Activated T-cell treated with anti-CD3 and anti-CD28 coated beads, Interleukin-2, amount 50 U/mL, for 72 hours (primary cell): ENCODE results near the gene IL17B. TPM values are rescaled to one million over a fixed set of nuclear protein-coding genes. Genes with fewer than 3 reads are reported as not detected.

ENCODE experiments used
- ATAC-seq, 2 donors: fragments of 150-1000 bp; cut with Tn5 transposase; replicated peaks in 1 of 2; 2 replicates each; pipeline ENCODE4 v1.10.0; 2021; ENCODE audit warnings: moderate library complexity in 2 of 2, mild to moderate bottlenecking in 1 of 2
- DNase-seq, 2 donors: peaks; one replicate each; pipeline ENCODE4 v3.0.0; 2021 to 2022; ENCODE audit warnings: mixed read lengths in 1 of 2
- H3K27ac Mint-ChIP-seq: one replicate; pipeline ENCODE4 v1.8.0; 2022; ENCODE audit warnings: mild to moderate bottlenecking, moderate library complexity, mixed read lengths
- H3K27me3 Mint-ChIP-seq: one replicate; pipeline ENCODE4 v1.8.0; 2022; ENCODE audit warnings: low read depth, mixed read lengths
- H3K36me3 Mint-ChIP-seq, 2 donors: one replicate each; pipeline ENCODE4 v1.8.0; 2022; ENCODE audit warnings: mixed read lengths in 2 of 2, mild to moderate bottlenecking in 1 of 2; ENCODE audit not compliant: insufficient read depth in 2 of 2
- H3K4me1 Mint-ChIP-seq: one replicate; pipeline ENCODE4 v1.8.0; 2022; ENCODE audit warnings: low read depth, mixed read lengths
- H3K4me3 Mint-ChIP-seq, 2 donors: one replicate each; pipeline ENCODE4 v1.8.0; 2022; ENCODE audit warnings: mild to moderate bottlenecking in 2 of 2, mixed read lengths in 2 of 2, moderate library complexity in 2 of 2
- H3K9me3 Mint-ChIP-seq, 2 donors: one replicate each; pipeline ENCODE4 v1.8.0; 2022; ENCODE audit warnings: mixed read lengths in 2 of 2
- total RNA-seq, 2 donors: library from RNA; stranded (reverse); gene quantifications; one replicate each; pipeline ENCODE4 v1.2.3, GENCODE V29; 2022

IL17B gene
- total RNA-seq, 2 donors from 2014 or later: not detected

- no peak for DNase-seq
- no peaks in the 10 kb centered on the region for H3K27me3 Mint-ChIP-seq
- no peaks in the 10 kb centered on the region for H3K9me3 Mint-ChIP-seq
- no peak overlapping the region for H3K4me3 Mint-ChIP-seq
- no peaks in the 10 kb centered on the region for H3K36me3 Mint-ChIP-seq
- H3K27ac Mint-ChIP-seq: no peak overlapping the region
- ATAC-seq: no peak
- H3K4me1 Mint-ChIP-seq: peaks cover 4% of the 10 kb centered on the region
Measured at GRCh38 chr5:149419859-149420544, 40.9 kb upstream of the IL17B start.

DNA sequence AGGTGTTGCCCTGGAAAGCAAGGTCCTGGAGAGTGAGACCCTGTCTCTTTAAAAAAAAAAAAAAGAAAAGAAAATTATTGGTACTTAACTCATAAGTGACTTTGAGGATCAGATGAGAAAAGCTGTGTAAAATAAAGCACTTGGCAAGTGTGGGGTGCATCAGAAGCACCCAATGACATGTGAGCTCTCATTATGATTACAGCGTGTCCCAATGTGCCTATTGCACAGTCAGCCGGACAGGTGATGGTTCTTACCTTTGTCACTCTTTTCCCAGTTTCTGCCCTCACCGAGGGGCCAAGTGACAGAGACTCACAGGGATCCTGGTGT lies 40.4 kb upstream of the IL17B start:
- Mint-ChIP-seq H3K36me3 (no peaks in the 10 kb centered on the region), H3K27ac (no peak overlapping the region), H3K9me3 (no peaks in the 10 kb centered on the region), H3K4me1 (peaks cover 4% of the 10 kb centered on the region), H3K27me3 (no peaks in the 10 kb centered on the region), H3K4me3 (no peak overlapping the region)
- DNase-seq (no peak), ATAC-seq (no peak)

- no peaks in the 10 kb centered on the region for H3K36me3 Mint-ChIP-seq
- H3K4me3 Mint-ChIP-seq: no peak overlapping the region
- no peak overlapping the region for H3K27ac Mint-ChIP-seq
- ATAC-seq (no peak), DNase-seq (no peak)
- no peaks in the 10 kb centered on the region for H3K27me3 Mint-ChIP-seq
- no peaks in the 10 kb centered on the region for H3K9me3 Mint-ChIP-seq
- H3K4me1 Mint-ChIP-seq: peaks cover 4% of the 10 kb centered on the region
Measured at GRCh38 chr5:149418910-149419531, 39.9 kb upstream of the IL17B start.

GRCh38 chr5:149417711-149418368 lies 38.7 kb upstream of the IL17B start:
- Mint-ChIP-seq H3K4me3 (no peak overlapping the region), H3K27me3 (no peaks in the 10 kb centered on the region)
- DNase-seq: no peak

GRCh38 chr5:149416987-149417710 lies 38.1 kb upstream of the IL17B start:
- Mint-ChIP-seq H3K27me3 (no peaks in the 10 kb centered on the region), H3K9me3 (no peaks in the 10 kb centered on the region), H3K4me1 (peaks cover 3% of the 10 kb centered on the region), H3K36me3 (no peaks in the 10 kb centered on the region), H3K27ac (no peak overlapping the region), H3K4me3 (no peak overlapping the region)
- no peak for DNase-seq
- ATAC-seq: no peak

More at GRCh38 chr5:149417711-149418368, 38.7 kb upstream of the IL17B start:
- no peak for ATAC-seq
- no peaks in the 10 kb centered on the region for H3K36me3 Mint-ChIP-seq
- H3K27ac Mint-ChIP-seq: no peak overlapping the region
- peaks cover 4% of the 10 kb centered on the region for H3K4me1 Mint-ChIP-seq
- no peaks in the 10 kb centered on the region for H3K9me3 Mint-ChIP-seq

DNA sequence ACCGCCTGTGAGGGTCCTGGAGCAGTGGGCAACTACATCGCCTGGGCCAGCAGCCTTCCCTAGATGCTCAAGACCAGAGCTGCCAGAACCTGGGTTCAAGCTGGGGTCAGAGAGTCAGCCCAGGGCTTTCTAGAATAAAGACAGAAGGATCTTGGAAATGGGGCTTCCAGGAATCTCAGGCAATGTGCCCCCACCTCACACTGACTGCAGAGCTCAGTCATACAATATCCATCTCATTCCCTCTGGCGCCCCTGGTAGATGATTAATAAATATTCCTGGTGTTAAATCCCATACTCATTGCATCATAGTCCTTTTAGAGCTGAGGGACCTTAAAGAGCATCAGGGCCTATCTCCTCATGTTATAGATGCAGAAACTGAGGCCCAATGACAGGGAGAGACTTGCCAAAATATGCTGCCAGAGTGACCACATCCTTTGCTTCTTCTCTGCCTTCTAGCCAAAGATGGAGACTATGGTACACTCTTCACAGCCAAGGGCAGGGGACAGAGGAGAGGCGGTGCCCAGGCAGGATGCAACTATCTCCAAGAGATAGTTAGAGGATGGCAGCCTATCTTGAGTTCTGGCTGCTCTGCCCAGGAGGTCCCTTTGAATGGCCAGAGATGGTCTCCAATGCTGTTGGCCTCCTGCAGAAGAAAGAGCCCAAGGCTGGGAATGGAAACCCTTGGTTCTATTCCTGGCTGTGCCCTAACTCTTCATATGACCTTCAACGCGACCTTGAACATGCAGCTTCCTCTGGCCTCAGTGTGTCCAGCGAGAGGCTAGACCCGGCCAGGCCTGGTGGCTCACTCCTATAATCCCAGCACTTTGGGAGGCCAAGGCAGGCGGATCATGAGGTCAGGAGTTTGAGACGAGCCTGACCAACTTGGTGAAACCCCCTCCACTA lies 36.2 kb upstream of the IL17B start:
- no peak for ATAC-seq
- Mint-ChIP-seq H3K36me3 (no peaks in the 10 kb centered on the region), H3K9me3 (no peaks in the 10 kb centered on the region), H3K27me3 (no peaks in the 10 kb centered on the region), H3K27ac (no peak overlapping the region), H3K4me3 (no peak overlapping the region), H3K4me1 (no peaks in the 10 kb centered on the region)
- no peak for DNase-seq

GRCh38 chr5:149414405-149415065 lies 35.4 kb upstream of the IL17B start:
- Mint-ChIP-seq H3K9me3 (no peaks in the 10 kb centered on the region), H3K27ac (no peak overlapping the region), H3K4me3 (no peak overlapping the region), H3K27me3 (no peaks in the 10 kb centered on the region), H3K36me3 (no peaks in the 10 kb centered on the region), H3K4me1 (no peaks in the 10 kb centered on the region)
- DNase-seq: no peak
- ATAC-seq: no peak

GRCh38 chr5:149413477-149414210 lies 34.6 kb upstream of the IL17B start:
- ATAC-seq: no peak
- Mint-ChIP-seq H3K27me3 (no peaks in the 10 kb centered on the region), H3K4me3 (no peak overlapping the region), H3K4me1 (no peaks in the 10 kb centered on the region), H3K27ac (no peak overlapping the region), H3K36me3 (no peaks in the 10 kb centered on the region), H3K9me3 (no peaks in the 10 kb centered on the region)
- DNase-seq: no peak

DNA sequence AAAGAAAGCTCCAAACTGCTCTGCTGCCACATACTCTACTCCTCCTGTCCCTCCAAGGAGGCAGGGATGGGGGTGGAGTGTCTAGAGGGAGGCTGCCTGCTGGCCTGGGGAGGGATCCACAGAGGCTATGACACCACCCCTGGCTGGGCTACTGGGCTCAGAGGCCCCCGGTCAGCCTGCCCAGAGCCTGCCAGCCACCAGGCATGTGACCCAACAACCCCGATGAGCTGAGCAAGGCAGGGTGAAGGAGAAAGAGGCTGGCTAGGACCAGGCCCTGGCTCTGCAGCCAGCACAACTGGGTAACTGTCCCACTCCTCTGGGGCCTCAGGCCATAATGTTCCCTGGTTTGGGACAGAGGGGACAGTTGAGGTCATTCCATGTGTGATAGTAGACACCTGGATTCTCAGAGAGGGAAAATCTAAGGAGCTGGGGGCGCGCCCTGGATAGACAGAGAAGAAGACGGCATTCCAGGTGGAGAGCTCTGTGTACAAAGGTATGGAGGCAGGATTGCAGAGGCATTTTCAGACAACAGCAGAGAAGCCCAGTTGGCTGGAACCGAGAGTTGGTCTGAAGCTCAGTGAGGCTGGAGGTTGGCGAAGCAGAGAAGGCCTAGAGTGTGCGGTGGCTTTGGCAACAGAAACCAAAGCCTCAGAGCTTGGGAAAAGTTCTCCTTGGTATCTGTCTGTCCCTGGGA lies 33.8 kb upstream of the IL17B start:
- DNase-seq (no peak), ATAC-seq (no peak)
- Mint-ChIP-seq H3K27me3 (no peaks in the 10 kb centered on the region), H3K27ac (no peak overlapping the region), H3K36me3 (no peaks in the 10 kb centered on the region), H3K4me1 (no peaks in the 10 kb centered on the region), H3K4me3 (no peak overlapping the region), H3K9me3 (no peaks in the 10 kb centered on the region)

DNA sequence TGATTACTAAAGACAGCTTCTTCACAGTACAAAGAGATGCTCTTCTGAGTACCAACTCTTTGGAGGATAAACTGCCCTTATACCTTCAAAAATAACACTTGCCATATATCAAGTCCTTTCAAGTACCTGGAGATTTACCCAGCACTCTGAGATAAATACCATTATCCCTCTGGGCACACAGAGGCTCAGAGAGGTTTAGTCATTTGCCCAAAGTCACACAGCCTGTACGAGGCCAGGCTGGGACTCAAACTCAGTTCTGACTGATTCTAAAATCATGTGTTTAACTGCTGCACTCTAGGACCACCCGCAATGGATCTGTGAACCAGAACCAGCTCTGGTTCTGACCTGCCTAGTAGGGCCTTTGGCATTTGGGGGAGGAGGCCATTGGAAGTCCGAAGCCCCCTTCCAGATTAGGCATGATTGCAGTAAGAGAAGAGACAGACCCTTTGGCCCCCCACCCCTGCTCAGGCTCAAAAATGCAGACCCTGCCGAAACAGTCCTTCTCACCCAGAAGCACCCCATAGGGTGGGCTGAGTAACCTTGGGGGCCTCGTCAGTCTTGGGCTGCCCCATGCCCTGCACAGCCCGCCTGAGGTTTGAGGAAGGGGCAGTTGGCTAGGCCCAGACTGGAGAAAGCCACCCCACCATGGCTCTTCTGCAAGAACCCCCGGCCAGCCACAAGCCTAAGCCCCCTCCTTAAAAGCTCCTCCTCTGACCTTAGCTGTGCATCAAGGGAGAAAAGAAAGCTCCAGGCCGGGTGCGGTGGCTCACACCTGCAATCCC lies 32.8 kb upstream of the IL17B start:
- no peaks in the 10 kb centered on the region for H3K4me1 Mint-ChIP-seq
- no peaks in the 10 kb centered on the region for H3K36me3 Mint-ChIP-seq
- H3K27me3 Mint-ChIP-seq: no peaks in the 10 kb centered on the region
- no peaks in the 10 kb centered on the region for H3K9me3 Mint-ChIP-seq
- no peak overlapping the region for H3K4me3 Mint-ChIP-seq
- DNase-seq (no peak), ATAC-seq (no peak)
- no peak overlapping the region for H3K27ac Mint-ChIP-seq
